Breast epithelium (tissue), 4 donors: ENCODE results near the gene ANKS3. TPM values are rescaled to one million over a fixed set of nuclear protein-coding genes. Genes with fewer than 3 reads are reported as not detected.

Experiments
- DNase-seq, 2 donors: peaks; one replicate each; pipeline ENCODE4 v3.0.0-alpha.2; 2019; ENCODE audit warnings: low spot score in 2 of 2
- H3K27ac ChIP-seq, 2 donors: fragments of 200-600 bp; sonication (generic) in 1 of 2; one replicate each; pipeline ENCODE4 v1.5.1; 2016 to 2019; ENCODE audit warnings: mild to moderate bottlenecking in 1 of 2
- H3K27me3 ChIP-seq, 2 donors: fragments of 200-600 bp; sonication (generic) in 1 of 2; one replicate each; pipeline versions ENCODE4 v1.5.1 to v1.6.0; 2017 to 2019; ENCODE audit warnings: control low read depth in 1 of 2, mild to moderate bottlenecking in 1 of 2
- H3K36me3 ChIP-seq: fragments of 200-600 bp; one replicate; pipeline ENCODE4 v1.5.1; 2019
- H3K4me1 ChIP-seq, 2 donors: fragments of 200-600 bp; sonication (generic); one replicate each; pipeline ENCODE4 v1.5.1; 2016 to 2019; ENCODE audit warnings: control low read depth in 1 of 2
- H3K4me3 ChIP-seq, 3 donors: fragments of 200-600 bp; sonication (generic); 1 replicate in 2 of 3; 2 replicates in 1 of 3; pipeline ENCODE4 v1.5.1; 2016 to 2019; ENCODE audit warnings: mild to moderate bottlenecking in 3 of 3, moderate library complexity in 2 of 3
- H3K9me3 ChIP-seq, 2 donors: fragments of 200-600 bp; sonication (generic) in 1 of 2; one replicate each; pipeline ENCODE4 v1.5.1; 2016 to 2019; ENCODE audit warnings: control low read depth in 1 of 2
- CTCF ChIP-seq, 3 donors: fragments of 450-650 bp; IDR thresholded peaks; one replicate each; pipeline ENCODE4 v1.5.1; 2016 to 2017; ENCODE audit warnings: antibody characterized with exemption in 3 of 3, mild to moderate bottlenecking in 3 of 3, moderate library complexity in 3 of 3
- POLR2A ChIP-seq: fragments of 450-650 bp; IDR thresholded peaks from one replicate; pipeline ENCODE4 v1.6.1; 2016; ENCODE audit warnings: antibody characterized with exemption, mild to moderate bottlenecking, moderate library complexity
- POLR2AphosphoS5 ChIP-seq, 3 donors: sonication (generic); formaldehyde crosslinking; IDR thresholded peaks; one replicate each; pipeline ENCODE4 v1.6.1; 2017; ENCODE audit warnings: antibody characterized with exemption in 3 of 3
- intact Hi-C: fragments of 100-400 bp; cut with DNase I; formaldehyde crosslinking; loops from one replicate; pipeline ENCODE4 v1.15.1; 2023; ENCODE audit warnings: low total_unique reads
- total RNA-seq, 3 donors: library from RNA; depleted of rRNA; stranded (reverse); fragments of >200 nt; gene quantifications; one replicate each; pipeline ENCODE4 v1.1.0, GENCODE V29; 2016

Gene ANKS3
- total RNA-seq, 3 donors from 2014 or later, result 12.6 to 33.1 (median 23.6) TPM

GRCh38 chr16:4753227-4753626 is 19.2 kb upstream of the ANKS3 start:
- Histone ChIP-seq H3K27me3 (no peaks in the 10 kb centered on the region), H3K4me1 (no peaks in the 10 kb centered on the region), H3K4me3 (no peak overlapping the region), H3K9me3 (no peaks in the 10 kb centered on the region), H3K27ac (no peak overlapping the region), H3K36me3 (peaks cover 11% of the 10 kb centered on the region)
- intact Hi-C loops, result no loop called here
- no peak for TF ChIP-seq CTCF (IDR thresholded peaks at IDR 0.05)
- no peak for TF ChIP-seq POLR2AphosphoS5 (IDR thresholded peaks at IDR 0.05)
- no peak for TF ChIP-seq POLR2A
- DNase-seq, result no peak

GRCh38 chr16:4752351-4753100 is 18.5 kb upstream of the ANKS3 start:
- Histone ChIP-seq H3K27me3 (no peaks in the 10 kb centered on the region), H3K27ac (no peak overlapping the region), H3K4me3 (no peak overlapping the region), H3K4me1 (no peaks in the 10 kb centered on the region), H3K9me3 (no peaks in the 10 kb centered on the region), H3K36me3 (peaks cover 11% of the 10 kb centered on the region)
- no peak for DNase-seq
- no peak for TF ChIP-seq POLR2A
- no peak for TF ChIP-seq POLR2AphosphoS5 (IDR thresholded peaks at IDR 0.05)
- TF ChIP-seq CTCF (IDR thresholded peaks at IDR 0.05), result no peak
- intact Hi-C loops, result no loop called here

GRCh38 chr16:4750896-4751295 is 16.8 kb upstream of the ANKS3 start:
- Histone ChIP-seq H3K36me3 (peaks cover 11% of the 10 kb centered on the region), H3K27me3 (no peaks in the 10 kb centered on the region), H3K4me3 (no peak overlapping the region), H3K4me1 (no peaks in the 10 kb centered on the region), H3K27ac (no peak overlapping the region), H3K9me3 (no peaks in the 10 kb centered on the region)
- DNase-seq, result no peak
- TF ChIP-seq CTCF (IDR thresholded peaks at IDR 0.05) (no peak), POLR2A (no peak), POLR2AphosphoS5 (IDR thresholded peaks at IDR 0.05) (no peak)
- intact Hi-C loops, result no loop called here

- H3K27me3 ChIP-seq, result no peaks in the 10 kb centered on the region
- H3K36me3 ChIP-seq, result peaks cover 11% of the 10 kb centered on the region
- no peaks in the 10 kb centered on the region for H3K4me1 ChIP-seq
- TF ChIP-seq POLR2AphosphoS5 (IDR thresholded peaks at IDR 0.05) (no peak), POLR2A (no peak), CTCF (IDR thresholded peaks at IDR 0.05) (no peak)
- DNase-seq, result no peak
- no peaks in the 10 kb centered on the region for H3K9me3 ChIP-seq
- intact Hi-C loops, result no loop called here
- no peak overlapping the region for H3K27ac ChIP-seq
- no peak overlapping the region for H3K4me3 ChIP-seq
These were observed 15.7 kb upstream of the ANKS3 start for GRCh38 chr16:4749700-4750257.

GRCh38 chr16:4748682-4749411 is 14.8 kb upstream of the ANKS3 start:
- TF ChIP-seq CTCF (IDR thresholded peaks at IDR 0.05) (no peak), POLR2AphosphoS5 (IDR thresholded peaks at IDR 0.05) (no peak), POLR2A (no peak)
- H3K4me3 ChIP-seq, result no peak overlapping the region
- H3K4me1 ChIP-seq, result no peaks in the 10 kb centered on the region
- H3K27me3 ChIP-seq, result no peaks in the 10 kb centered on the region
- H3K36me3 ChIP-seq, result peaks cover 11% of the 10 kb centered on the region
- no peak for DNase-seq
- intact Hi-C loops, result no loop called here
- no peaks in the 10 kb centered on the region for H3K9me3 ChIP-seq
- no peak overlapping the region for H3K27ac ChIP-seq
